ENCODE data around the gene CDC42SE1.

DNA sequence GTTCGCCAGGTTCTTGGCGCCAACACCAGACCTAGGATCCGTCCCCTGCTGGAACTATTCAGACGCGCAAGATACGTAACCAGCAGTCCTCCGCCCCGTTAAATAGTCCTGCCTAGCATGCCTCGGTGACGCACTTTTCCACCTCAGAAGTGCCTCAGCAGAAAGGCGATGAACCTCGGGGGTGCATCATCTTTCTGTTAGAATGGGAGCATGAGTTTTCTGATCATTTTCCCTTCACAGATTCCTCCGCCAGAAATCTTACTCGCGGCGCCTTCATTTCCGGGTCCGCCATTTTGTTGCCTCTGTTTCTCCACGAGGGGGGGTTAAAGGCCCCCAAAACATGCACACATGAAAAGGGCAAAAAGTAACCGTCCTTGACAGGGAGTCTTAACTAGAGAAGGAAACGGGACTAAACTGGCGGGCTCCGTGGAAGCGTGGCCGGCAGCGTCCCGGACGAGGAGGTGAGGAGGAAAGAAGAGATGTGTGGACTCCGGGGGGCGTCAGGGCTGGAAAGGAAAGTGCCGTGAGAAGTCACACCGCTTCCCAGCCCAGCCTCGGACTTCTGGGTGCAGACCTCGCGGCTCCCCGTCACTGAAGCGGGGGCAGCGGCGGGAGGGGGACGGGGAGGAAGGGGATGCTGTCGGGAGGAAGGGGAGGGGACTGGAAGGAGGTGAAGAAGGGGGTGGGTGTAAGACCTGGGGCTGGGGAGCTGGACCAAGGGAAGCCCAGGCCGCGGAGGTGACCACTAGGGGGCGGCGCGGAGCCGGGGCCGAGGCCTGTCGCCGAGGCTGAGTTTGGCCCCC is 11.3 kb upstream of the CDC42SE1 start, which contains the start of gene GABPB2:
- TF ChIP-seq, protein P1, sequence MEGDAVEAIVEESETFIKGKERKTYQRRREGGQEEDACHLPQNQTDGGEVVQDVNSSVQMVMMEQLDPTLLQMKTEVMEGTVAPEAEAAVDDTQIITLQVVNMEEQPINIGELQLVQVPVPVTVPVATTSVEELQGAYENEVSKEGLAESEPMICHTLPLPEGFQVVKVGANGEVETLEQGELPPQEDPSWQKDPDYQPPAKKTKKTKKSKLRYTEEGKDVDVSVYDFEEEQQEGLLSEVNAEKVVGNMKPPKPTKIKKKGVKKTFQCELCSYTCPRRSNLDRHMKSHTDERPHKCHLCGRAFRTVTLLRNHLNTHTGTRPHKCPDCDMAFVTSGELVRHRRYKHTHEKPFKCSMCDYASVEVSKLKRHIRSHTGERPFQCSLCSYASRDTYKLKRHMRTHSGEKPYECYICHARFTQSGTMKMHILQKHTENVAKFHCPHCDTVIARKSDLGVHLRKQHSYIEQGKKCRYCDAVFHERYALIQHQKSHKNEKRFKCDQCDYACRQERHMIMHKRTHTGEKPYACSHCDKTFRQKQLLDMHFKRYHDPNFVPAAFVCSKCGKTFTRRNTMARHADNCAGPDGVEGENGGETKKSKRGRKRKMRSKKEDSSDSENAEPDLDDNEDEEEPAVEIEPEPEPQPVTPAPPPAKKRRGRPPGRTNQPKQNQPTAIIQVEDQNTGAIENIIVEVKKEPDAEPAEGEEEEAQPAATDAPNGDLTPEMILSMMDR (IDR thresholded peaks at IDR 0.05): peak; percentile 51 to 96 (median 76)
- TF ChIP-seq POLR2A (IDR thresholded peaks at IDR 0.05): peak; percentile 2 to 25
